Renal cortex interstitium (tissue), 11 donors: ENCODE results near the gene FXYD5. TPM values are rescaled to one million over a fixed set of nuclear protein-coding genes. Genes with fewer than 3 reads are reported as not detected.

Experiments used
- DNase-seq, 11 donors: peaks; one replicate each; pipeline ENCODE4 v3.0.0-alpha.2; 2013; ENCODE audit warnings: low read depth in 9 of 11, low spot score in 4 of 11; ENCODE audit errors: extremely low read depth in 1 of 11
- polyA plus RNA-seq, 3 donors: library from polyadenylated mRNA; unstranded; fragments of 120-200 nt; gene quantifications; one replicate each; pipeline ENCODE4 v1.2.1, GENCODE V29; 2013; ENCODE audit not compliant: insufficient read length in 3 of 3

FXYD5 gene
- polyA plus RNA-seq, 3 donors: 19.4 to 29.2 (median 22.0) TPM

- no peak for DNase-seq
Measured at GRCh38 chr19:35165200-35166058, 10.9 kb downstream of the FXYD5 start.

GRCh38 chr19:35166100-35167063 lies 11.8 kb downstream of the FXYD5 start:
- no peak for DNase-seq

GRCh38 chr19:35167251-35168119 lies 12.9 kb downstream of the FXYD5 start:
- DNase-seq: no peak

GRCh38 chr19:35168196-35168595 lies 13.7 kb downstream of the FXYD5 start:
- DNase-seq: no peak

- no peak for DNase-seq
Measured at GRCh38 chr19:35169221-35169995, 14.9 kb downstream of the FXYD5 start.

- no peak for DNase-seq
Measured at GRCh38 chr19:35170359-35171061, 16.0 kb downstream of the FXYD5 start.

- DNase-seq: no peak
Measured at GRCh38 chr19:35171730-35172129, 17.2 kb downstream of the FXYD5 start.

- DNase-seq: no peak
Measured at GRCh38 chr19:35174226-35174625, 19.7 kb downstream of the FXYD5 start.

GRCh38 chr19:35176181-35176570 lies 21.6 kb downstream of the FXYD5 start:
- no peak for DNase-seq

- DNase-seq: no peak
Measured at GRCh38 chr19:35177377-35178274, 23.1 kb downstream of the FXYD5 start.

- DNase-seq: no peak
Measured at GRCh38 chr19:35178701-35179100, 24.2 kb downstream of the FXYD5 start.

GRCh38 chr19:35179830-35180229 lies 25.3 kb downstream of the FXYD5 start:
- no peak for DNase-seq

GRCh38 chr19:35181387-35181786 lies 26.9 kb downstream of the FXYD5 start:
- DNase-seq: no peak

- DNase-seq: no peak
Measured at GRCh38 chr19:35184267-35184666, 29.7 kb downstream of the FXYD5 start.

- no peak for DNase-seq
Measured at GRCh38 chr19:35184884-35185283, 30.3 kb downstream of the FXYD5 start.

- DNase-seq: no peak
Measured at GRCh38 chr19:35194012-35194984, 39.8 kb downstream of the FXYD5 start.
